GM12865 (cell line): Measurements from ENCODE around the gene TMEM269.
"Not testable (repeated sequence)": the region's sequence is repeated elsewhere in the genome, so short reads cannot be mapped to it uniquely, and the experiment has no call there.

Source experiments
- DNase-seq: peaks from one replicate; pipeline ENCODE4 v3.0.0; 2010; ENCODE audit warnings: low read depth
- H3K4me3 ChIP-seq: 2 replicates; pipeline ENCODE4 v1.5.1; 2011; ENCODE audit warnings: mild to moderate bottlenecking, low read depth, low read length, control low read depth
- CTCF ChIP-seq: IDR thresholded peaks from 2 replicates; pipeline ENCODE4 v1.5.1; 2011; ENCODE audit warnings: low read length, control low read depth, low read depth, inconsistent platforms; ENCODE audit not compliant: insufficient read depth; ENCODE audit errors: missing control alignments

TMEM269 gene

GRCh38 chr1:42806593-42806992, 21.8 kb downstream of the TMEM269 start:
- no peak for DNase-seq
- no peak overlapping the region for H3K4me3 ChIP-seq
- no peak for TF ChIP-seq CTCF

- no peak overlapping the region for H3K4me3 ChIP-seq
- TF ChIP-seq CTCF: no peak
- no peak for DNase-seq
Observed at GRCh38 chr1:42807056-42807668, 22.4 kb downstream of the TMEM269 start.

- H3K4me3 ChIP-seq, DNase-seq: not testable (repeated sequence)
Observed at GRCh38 chr1:42814815-42815214, 30.0 kb downstream of the TMEM269 start.

GRCh38 chr1:42815941-42816584, 31.3 kb downstream of the TMEM269 start:
- TF ChIP-seq CTCF: no peak
- peak; percentile 11 for DNase-seq
- peak overlapping the region; percentile 69 for H3K4me3 ChIP-seq

GRCh38 chr1:42816585-42817439, 32.0 kb downstream of the TMEM269 start, which contains the start of the genes ERMAP and SVBP:
ERMAP (plus strand) TSS chr1:42817122; CDS start chr1:42830449, 13,327 bp downstream.
SVBP (minus strand) TSS chr1:42817397; CDS start chr1:42816544, 853 bp downstream.
- peak; percentile 93 for DNase-seq
- no peak for TF ChIP-seq CTCF

GRCh38 chr1:42817440-42817767, 32.6 kb downstream of the TMEM269 start:
- DNase-seq: no peak
- H3K4me3 ChIP-seq: peak overlapping the region; percentile 53
- TF ChIP-seq CTCF: no peak

More at GRCh38 chr1:42816585-42817439, 32.0 kb downstream of the TMEM269 start, which contains the start of the genes ERMAP and SVBP:
- peak within 1 kb of the TSS; percentile 69 for H3K4me3 ChIP-seq

GRCh38 chr1:42817976-42818375, 33.2 kb downstream of the TMEM269 start:
- no peak overlapping the region for H3K4me3 ChIP-seq
- TF ChIP-seq CTCF: no peak

More at GRCh38 chr1:42817976-42818375, 33.2 kb downstream of the TMEM269 start:
- no peak for DNase-seq
